ENCODE data around the gene TFAP2C.
"Not testable (repeated sequence)": the region's sequence is repeated elsewhere in the genome, so short reads cannot be mapped to it uniquely, and the experiment has no call there.

The TFAP2C gene

DNA sequence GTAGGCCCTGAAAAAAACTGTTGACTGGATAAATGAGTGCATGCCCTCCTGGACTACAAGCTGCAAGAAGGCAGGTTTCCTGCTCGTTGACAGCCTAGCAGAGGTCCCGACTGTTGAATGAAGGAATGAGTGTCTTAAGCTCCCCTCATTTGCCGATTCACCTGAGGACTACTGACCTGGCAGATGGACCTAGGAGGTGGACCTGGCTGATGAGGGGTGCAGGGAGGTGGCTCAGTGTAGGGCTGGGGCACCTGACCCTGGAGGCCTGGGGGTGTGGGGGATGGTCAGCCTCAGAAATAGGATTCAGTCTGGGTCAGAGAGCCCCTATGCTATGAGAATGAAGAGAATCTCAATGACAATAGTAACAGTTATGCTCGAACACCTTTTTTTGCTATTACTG lies 11.6 kb upstream of the TFAP2C start:
- DNase-seq: no peak

DNA sequence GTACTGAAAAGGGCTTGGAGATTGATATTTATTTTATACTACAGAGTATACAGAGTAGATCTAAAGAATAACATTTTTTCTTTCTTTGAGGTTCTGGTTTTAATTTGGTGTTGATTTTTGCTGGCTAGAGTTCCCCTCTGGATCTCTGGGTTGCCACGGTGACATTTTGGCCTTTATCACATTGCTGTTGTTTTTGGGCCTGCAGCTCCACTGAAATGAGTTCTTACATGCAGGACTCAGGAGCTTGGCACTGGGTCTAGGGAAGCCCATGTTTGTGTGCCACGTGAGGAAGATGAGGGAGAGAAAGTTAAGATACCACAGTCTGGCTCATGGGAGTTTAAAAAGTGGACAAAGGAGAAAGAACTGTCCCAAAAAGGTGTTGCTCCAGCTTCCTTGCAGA lies 7.4 kb upstream of the TFAP2C start:
- no peak for DNase-seq

DNA sequence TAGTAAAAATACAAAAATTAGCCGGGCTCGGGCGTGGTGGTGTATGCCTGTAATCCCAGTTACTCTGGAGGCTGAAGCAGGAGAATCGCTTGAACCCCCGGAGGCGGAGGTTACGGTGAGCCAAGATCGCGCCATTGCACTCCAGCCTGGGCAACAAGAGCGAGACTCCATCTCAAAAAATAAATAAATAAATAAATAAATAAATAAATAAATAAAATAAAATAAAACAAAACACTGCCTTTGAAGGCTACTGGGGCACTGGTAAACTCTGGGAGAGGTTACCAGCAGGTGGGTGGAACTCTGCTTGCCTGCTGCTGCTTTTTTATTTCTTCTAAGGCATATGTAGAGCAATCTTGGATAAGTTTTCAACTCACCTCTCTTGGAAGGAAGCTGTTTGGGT lies 5.2 kb upstream of the TFAP2C start:
- not testable (repeated sequence) for DNase-seq

DNA sequence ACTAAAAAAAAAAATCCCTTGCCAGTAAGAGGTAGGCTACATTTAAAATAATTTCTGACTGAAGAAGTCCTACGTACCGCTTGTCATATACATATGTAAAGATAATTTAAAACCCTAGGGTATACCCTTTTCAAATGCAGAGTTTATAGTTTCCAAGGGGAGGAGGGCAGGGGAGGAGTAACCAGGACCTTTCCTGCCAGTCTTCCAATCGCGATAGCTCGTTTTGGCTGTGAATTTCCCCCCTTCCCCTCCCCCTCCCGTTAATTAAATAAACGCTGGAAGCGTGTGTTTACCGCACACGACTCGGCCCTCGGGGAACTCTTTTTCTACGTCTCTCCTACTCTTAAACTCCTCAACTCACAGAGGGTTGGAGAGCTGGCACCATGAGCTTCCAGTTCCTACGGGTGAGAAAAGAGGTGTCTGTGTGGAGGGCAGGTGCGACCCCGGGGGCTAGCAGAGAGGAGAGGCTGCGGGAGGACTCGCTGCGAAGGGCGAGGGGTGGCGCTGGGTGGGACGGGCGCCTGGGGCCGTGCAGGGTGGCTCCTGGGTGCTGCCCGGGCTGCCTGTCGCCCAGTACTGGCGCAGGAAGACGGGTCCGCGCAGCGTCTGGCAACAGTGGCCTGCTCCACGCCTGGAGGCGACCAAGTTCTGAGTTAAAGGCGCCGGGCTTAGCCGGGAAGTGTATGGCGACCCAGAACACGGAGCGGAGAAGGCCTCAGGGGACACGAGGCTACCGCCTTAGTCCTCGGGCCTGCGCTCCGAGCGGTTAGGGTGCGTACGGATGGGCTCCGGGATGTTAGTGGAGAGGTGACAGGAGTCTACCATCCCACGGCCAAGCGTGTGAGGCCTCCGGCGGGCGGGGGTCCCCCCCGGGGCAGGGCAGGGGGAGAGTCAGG lies 4.1 kb upstream of the TFAP2C start:
- no peak for DNase-seq

DNA sequence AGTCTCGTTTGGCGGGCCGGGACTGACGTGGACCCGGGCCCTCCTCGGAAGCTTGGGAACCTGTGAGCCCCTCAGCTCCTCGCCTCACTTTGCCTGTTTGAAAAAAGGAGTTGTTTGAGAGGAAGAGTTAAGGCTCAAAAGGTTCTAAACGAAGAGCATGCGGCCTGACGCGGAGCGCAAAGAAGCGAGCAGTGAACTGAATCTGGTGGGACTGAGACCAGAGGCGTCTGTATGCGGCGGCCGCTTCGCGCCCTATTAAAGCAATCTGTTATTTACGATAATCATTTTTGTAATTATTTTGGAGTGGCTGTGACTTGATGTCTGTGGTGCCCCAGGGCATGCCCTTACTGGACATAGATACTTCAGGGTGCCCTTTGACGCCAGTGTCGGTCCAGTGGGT lies 3.3 kb upstream of the TFAP2C start:
- no peak for DNase-seq

DNA sequence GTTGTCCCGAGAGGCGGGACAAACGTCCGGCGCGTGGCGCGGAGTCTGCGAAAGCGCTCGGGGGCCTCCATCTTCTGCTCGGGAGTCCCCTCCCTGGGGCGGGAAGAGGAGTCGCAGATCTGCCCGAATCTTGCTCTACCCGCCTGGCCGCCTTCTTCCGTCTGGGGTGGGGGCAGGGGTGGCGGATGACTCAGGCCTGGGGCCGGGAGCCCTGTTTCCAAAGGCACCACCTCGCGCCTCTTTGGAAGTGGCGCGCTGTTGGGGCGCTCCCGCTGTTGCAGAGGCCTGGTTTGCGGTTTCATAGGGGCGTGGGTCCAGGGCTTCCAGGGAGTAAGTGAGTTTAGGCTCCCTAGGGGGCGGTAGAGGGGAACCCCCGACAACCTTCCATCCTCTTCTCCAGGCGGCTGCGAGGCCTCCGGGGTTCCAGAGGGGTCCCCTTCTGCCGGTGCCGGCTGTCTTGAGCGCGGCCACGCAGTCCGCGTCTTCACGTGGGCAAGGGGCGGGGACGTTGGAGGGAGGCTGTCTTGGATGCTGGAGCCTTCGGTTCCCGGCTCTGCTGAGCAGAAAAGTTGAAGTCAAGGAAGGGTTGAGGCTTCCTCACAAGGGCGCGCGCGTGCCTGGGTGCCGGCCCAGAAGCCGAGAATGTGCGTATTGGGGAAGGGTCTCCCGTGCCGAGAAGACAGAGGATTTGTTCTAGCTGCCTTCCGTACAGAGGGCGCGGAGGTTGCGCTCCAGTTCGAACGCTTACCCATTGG lies 2.6 kb upstream of the TFAP2C start:
- DNase-seq: no peak

DNA sequence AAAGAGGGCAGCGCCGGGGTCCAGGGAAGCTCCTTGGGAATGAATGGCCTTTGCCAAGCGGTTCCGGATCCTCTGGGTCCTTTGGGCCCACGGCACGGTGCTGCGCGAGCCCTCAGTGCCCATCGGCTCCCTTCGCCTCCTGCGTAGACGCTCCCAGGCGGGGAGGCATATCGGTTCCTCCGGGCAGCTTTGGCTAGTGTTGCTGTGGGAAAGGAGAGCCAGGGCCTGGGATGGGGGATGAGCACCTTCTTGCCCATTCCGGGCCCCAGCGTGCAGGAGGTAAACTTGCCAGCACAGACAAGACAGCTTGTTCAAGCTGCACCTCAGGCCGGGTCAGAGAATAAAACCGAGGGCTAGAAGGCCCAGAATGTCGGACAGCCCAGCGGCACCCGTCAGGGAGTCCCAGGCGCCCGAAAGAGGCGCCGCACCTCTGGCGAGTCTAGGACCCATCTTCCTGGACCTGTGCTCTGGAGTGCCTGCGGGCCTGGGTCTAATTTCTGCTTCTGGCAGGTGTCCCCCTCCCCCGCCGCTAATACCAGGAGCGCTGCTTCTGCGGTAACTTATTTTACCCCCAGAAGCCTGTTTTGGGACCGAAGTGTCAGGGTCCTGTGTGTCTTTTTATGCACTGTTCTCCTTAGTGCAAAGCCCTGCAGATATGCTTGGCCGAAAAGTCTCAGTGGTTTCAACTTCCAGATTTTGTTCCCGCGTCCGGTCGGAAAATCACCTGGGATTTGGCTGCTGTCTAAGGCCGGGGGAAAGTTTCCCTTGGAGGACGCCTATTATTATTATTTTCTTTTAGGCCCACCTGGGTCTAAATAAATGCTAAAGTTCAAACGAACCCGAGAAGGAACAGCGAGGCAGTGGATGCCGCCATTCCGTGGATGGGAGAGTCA lies 1.7 kb upstream of the TFAP2C start:
- no peak for DNase-seq

DNA sequence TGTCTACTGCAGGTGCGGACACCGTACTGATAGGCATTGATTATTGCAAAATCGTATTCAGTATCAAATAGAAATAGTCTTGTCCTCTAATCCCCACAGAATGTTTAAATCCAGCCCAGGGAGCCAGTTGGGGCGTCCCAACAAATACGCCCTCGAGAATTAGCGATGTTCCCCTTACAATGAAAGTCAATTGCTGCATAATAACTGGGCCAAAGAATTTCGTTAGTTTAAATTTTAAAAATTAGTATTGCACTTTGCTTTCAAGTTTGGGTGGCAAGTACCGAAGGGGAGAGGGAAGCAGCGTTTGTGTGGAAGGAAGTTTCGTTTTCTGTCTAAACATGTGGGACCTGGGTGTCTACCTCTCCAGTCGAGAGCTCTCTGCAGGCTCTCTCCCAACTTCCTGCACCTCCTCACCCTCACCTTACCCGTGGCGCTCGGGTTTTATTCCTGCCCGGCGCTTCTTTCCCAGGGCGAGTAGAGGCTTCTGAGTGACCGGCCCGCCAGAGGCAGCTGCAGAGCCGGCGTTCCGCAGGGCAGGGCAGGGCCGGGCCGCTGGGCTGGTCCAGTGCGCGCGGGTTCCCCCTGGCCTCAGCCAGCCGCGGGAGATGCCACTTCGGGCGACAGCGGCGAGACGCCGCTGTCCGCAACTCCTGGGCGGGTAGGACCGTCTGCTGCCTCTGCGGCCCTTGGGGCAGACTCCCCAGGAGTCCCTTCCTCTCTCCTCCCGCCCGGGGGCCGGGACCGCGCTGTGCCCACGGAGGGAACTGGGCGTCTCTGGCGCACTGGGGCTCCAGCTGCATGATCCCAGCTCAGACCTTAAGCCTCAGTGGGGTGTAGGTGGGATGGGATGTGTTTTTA lies 862 bp upstream of the TFAP2C start:
- DNase-seq: no peak

DNA sequence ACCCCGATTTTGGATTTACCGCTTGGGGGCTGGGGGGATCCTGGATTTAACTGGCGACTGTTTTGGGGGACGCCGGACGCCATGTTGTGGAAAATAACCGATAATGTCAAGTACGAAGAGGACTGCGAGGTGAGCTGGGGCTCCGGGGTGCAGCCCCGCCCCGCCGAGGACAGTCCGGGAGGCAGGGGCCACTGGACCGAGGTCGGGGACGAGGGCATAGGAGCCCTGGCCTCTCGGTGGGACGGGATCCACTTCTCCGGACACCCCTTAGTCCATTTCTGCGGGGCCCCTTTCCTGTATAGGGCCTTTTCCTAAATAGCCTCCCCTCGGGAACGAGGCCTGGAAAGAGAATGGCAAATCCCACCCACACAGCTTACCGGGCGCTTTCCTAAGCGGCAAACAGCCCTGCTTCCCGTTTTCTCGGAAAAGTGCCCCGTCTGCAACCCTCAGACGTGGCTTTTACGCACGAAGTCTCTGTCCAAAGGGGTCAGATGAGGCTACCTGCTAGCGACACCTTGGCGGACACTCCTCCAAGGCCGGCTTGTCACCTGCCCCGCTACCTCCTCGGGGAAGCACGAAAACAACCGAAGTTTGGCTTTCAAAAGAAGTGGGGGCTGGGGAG lies 469 bp downstream of the TFAP2C start:
- DNase-seq: no peak

DNA sequence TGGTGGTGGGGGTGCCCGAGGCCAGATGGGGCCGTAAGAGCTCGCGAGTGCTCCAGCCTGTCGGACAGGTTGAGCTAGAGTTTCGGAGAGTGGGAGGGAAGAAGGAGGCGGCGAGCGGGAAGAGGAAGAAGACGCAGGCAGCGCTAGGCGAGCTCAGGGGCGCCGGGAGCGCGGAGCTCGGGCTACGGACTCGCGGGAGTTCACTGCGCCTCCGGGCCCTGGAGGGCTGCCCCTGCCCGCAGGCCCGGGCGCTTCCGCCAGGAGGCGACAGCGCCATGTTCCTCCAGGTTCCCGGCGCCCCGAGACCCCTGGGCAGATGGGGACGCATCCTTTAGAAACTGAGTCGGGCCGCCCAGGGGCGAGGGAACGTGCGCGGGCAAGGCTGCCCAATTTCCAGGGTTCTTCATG lies 984 bp downstream of the TFAP2C start:
- DNase-seq: no peak

DNA sequence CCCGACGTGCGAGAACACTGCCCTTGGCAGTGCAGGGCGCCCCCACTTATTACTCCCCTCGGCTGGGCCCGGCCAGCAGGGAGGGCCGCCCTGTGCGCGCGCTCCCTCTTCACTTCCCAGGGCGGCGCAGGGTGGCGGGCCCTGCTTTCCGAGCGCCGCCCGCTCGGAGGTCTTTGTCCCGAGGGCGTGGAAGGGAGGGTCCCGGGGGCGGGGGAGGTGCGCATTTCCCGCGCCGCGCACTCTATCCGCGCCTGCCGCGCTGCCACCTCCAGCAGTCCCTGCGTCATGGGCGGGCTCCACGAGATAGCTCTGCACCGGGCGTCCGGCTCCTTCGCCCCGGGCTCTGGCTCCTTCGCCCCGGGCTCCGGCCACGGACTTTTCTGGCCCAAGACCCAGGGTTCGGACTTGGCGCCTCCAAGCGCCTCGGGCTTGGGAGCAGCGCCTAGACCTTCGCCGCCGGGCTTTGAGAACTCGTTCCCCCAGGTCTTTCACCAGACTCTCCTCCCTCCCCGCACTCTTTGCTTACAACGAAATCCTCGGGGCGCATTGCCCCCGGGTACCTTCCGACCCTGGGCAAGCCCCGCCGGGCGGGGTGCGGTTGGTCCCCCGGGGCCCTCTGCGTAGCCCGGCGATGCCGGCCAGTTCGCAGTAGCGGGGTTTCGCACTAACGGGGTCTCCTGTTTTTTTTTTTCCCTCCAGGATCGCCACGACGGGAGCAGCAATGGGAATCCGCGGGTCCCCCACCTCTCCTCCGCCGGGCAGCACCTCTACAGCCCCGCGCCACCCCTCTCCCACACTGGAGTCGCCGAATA lies 1.6 kb downstream of the TFAP2C start:
- DNase-seq: no peak

DNA sequence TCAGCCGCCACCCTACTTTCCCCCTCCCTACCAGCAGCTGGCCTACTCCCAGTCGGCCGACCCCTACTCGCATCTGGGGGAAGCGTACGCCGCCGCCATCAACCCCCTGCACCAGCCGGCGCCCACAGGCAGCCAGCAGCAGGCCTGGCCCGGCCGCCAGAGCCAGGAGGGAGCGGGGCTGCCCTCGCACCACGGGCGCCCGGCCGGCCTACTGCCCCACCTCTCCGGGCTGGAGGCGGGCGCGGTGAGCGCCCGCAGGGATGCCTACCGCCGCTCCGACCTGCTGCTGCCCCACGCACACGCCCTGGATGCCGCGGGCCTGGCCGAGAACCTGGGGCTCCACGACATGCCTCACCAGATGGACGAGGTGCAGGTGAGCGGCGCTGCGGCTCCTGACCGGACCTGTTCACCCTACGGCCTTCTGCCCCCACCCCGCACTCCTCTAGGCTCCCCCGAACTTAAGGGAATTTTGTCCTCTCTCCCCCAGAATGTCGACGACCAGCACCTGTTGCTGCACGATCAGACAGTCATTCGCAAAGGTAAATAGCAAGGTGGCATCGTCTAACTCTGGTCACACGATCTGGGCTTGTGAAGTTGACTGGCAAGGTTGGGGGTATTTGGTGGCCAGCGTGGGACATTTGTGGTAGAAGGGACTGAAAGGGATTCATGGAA lies 2.3 kb downstream of the TFAP2C start:
- DNase-seq: no peak

DNA sequence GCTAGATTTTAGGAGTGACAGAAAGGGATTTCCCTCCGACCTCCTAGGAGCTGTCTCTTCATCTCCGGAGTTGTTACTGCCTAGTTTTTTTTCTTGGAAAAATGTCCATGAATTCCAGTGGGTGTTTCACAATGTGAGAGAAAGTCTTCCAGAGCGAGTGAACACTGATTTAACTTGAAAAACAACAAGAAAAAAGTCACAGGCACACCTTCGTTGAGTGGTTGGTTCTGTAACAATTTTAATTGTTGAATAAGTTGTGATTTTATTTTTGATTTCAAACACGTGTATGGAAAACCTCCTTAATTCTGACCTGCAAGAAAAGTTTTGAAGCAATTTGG lies 2.9 kb downstream of the TFAP2C start:
- DNase-seq: no peak

DNA sequence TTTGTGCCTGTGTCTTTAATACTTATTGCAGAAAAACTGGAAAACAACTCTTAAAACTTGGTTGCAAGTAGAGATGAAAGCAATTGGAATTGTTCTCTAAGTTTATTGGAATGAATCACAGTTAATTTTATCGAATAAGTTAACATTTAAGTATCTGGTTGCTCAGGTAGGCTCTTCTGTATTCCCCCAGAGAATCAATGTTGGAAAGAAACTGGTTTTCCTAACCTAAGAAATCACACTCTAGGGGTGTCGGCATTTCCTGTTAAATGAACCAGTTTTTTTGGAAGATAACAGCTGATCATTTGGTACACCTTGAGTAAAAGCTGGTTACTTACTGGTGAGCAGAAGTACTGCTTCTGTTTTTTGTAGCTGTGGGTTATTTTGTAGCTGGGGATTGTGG lies 5.2 kb downstream of the TFAP2C start:
- no peak for DNase-seq

DNA sequence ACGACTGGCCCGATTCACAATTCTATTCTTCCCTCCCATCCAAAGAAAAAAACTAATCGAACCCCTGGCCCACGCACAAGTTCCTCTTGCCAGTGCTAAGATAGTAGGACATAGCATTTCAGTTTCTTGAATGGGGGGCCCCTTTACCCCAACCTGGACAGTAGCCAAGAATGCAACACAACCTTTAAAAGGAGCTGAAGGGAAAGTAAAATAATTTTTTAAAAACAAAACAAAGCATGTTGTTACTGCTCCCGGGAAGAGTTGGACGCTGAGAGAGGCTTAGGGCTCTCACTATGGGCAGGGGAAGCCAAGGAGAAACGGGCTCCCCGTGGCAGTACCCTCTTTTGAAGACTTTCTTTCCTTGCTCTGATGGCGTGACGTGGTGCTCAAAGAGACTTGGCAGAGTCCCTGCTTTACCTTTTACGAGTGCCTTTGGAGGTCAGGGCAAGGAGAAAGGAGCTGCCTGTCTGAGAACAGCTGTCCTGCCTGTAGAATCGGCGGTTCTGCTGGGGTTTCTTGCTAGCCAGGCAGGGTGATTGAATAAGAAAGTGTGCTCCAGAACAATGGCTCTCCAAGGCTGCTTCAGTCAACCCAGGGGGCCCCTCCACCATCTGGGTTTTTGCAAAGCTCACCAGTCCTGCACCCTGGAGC lies 5.8 kb downstream of the TFAP2C start:
- DNase-seq: no peak

DNA sequence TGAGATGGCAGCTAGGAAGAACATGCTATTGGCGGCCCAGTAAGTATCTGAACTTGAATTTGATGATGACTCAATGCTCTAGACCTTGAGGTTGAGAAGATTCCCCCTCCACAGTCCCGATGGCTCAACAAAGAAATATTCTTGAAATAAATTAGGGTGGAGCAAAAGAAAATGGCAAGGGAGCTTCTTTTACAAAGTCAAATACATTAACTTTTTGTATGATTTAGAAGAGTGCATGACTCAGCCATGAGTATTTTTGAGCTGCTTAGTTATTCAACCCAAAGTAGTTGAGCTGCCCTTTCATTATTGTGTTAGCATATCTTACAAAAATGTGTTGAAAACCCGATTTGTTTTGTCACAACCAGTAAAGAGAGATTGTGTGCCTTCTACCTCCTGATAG lies 7.6 kb downstream of the TFAP2C start:
- no peak for DNase-seq

DNA sequence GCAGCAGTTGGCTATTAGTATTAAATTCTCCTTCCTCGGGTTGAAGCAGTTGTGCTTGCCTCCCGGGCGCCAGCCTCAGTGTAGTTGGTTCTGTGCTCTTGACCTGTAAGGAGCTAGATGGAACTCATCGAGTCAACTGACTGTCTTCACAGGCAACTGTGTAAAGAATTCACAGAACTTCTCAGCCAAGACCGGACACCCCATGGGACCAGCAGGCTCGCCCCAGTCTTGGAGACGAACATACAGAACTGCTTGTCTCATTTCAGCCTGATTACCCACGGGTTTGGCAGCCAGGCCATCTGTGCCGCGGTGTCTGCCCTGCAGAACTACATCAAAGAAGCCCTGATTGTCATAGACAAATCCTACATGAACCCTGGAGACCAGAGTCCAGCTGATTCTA lies 8.5 kb downstream of the TFAP2C start:
- DNase-seq: no peak

DNA sequence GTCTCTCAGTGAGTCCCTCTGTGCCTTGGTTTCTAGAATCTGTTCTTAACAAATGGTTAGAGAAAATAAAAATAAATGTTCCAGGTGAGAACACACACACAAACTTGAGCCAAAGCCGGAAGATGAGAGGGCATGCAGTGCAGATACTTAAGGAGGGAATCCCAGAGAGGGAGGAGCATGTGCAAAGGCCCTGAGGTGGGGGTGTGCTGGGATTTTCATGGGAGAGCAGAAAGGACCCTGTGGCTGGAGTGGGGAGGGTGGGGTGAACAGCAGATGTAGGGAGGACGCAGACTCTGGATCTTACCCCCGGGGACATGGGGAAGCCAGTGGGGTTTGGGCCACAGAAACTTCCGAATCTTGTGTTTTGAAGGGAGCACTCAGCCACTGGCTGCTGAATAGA lies 17.5 kb downstream of the TFAP2C start:
- no peak for DNase-seq

DNA sequence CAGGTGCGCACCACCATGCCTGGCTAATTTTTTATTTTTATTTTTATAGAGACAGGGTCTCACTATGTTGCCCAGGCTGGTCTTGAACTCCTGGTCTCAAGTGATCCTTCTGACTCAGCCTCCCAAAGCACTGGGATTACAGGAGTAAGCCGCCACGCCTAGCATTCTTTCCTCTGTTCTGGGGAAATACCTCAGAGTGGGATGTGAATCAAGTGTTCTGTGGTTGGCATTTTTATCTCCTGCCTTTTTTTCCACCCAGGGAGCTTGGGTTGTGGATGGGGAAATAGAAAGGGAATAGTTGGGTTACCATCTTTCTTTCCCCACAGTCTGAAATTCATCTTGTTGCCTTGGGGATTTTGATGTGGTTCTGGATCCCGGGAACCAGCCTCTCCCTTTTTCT lies 24.1 kb downstream of the TFAP2C start:
- no peak for DNase-seq

DNA sequence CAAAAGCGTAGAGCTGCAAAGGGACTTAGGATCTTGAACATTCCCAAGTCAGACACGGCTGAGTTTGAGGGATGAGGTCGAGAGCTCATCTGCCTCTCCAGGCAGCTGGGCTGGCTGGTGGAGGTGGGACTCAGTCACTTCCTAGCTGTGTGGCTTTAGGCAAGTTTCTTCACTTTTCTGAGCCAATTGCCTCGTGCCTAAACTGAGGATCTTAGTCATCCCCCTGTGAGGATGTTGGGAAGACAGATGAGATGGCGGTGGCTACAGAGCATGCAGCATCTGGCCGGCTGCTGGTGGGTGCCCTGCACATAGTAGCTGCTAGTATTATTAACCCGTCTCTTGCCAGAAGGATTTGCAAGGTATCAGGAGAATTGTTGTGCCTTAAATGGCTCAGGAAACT lies 27.5 kb downstream of the TFAP2C start:
- DNase-seq: no peak

Data from activated effector memory CD4-positive, alpha-beta T cell treated with Interleukin-2 at 50 U/mL for 16 hours (primary cell).